HG02610 (cell line): ENCODE data around the gene HPS1.

Experiments
- ATAC-seq: cut with Tn5 transposase; IDR thresholded peaks from one replicate; pipeline ENCODE4 v1.9.1; 2021; ENCODE audit warnings: mild to moderate bottlenecking, moderate library complexity; ENCODE audit not compliant: unreplicated experiment

HPS1 gene

GRCh38 chr10:98370831-98371820, 75.6 kb downstream of the HPS1 start:
- ATAC-seq: no peak

GRCh38 chr10:98369801-98370200, 76.9 kb downstream of the HPS1 start:
- ATAC-seq: no peak

GRCh38 chr10:98368644-98369043, 78.1 kb downstream of the HPS1 start:
- no peak for ATAC-seq

- no peak for ATAC-seq
Observed at GRCh38 chr10:98367604-98368451, 78.9 kb downstream of the HPS1 start.
